Fibroblast of peridontal ligament (primary cell): ENCODE measurements around the gene LRRC45.
A peak's percentile ranks its signal among the peaks of the same experiment; 100 is the strongest.

Source experiments
- DNase-seq: peaks from one replicate; pipeline ENCODE4 v3.0.0-alpha.2; 2010; ENCODE audit errors: extremely low read depth

Gene LRRC45

GRCh38 chr17:82018989-82019689 is 4.0 kb upstream of the LRRC45 start:
- DNase-seq, result no peak

- DNase-seq, result no peak
Observed at GRCh38 chr17:82019690-82020571, 3.2 kb upstream of the LRRC45 start.

- no peak for DNase-seq
Observed at GRCh38 chr17:82020572-82021106, 2.5 kb upstream of the LRRC45 start.

GRCh38 chr17:82021107-82021899 is 1.8 kb upstream of the LRRC45 start:
- DNase-seq, result peak; percentile 75

- DNase-seq, result no peak
Observed at GRCh38 chr17:82021900-82022309, 1.2 kb upstream of the LRRC45 start.

- DNase-seq, result no peak
Observed at GRCh38 chr17:82022310-82022980, 660 bp upstream of the LRRC45 start, which contains the start of gene CENPX. CENPX (minus strand) TSS chr17:82022878; CDS start chr17:82022861, 17 bp downstream.

- no peak for DNase-seq
Observed at GRCh38 chr17:82023447-82024241, 539 bp downstream of the LRRC45 start.

GRCh38 chr17:82024859-82025258 is 1.8 kb downstream of the LRRC45 start:
- no peak for DNase-seq

- DNase-seq, result no peak
Observed at GRCh38 chr17:82025401-82026107, 2.4 kb downstream of the LRRC45 start.

GRCh38 chr17:82028246-82028645 is 5.1 kb downstream of the LRRC45 start:
- no peak for DNase-seq

- DNase-seq, result no peak
Observed at GRCh38 chr17:82028966-82029365, 5.9 kb downstream of the LRRC45 start.

- DNase-seq, result no peak
Observed at GRCh38 chr17:82029391-82029790, 6.3 kb downstream of the LRRC45 start.

- no peak for DNase-seq
Observed at GRCh38 chr17:82029990-82030469, 6.9 kb downstream of the LRRC45 start.

- peak; percentile 75 for DNase-seq
Observed at GRCh38 chr17:82030470-82031302, 7.6 kb downstream of the LRRC45 start.

- DNase-seq, result no peak
Observed at GRCh38 chr17:82031303-82031884, 8.3 kb downstream of the LRRC45 start, which contains the start of gene RAC3. RAC3 (plus strand) TSS chr17:82031678; CDS start chr17:82031762, 84 bp downstream.

- no peak for DNase-seq
Observed at GRCh38 chr17:82031885-82032627, 9.0 kb downstream of the LRRC45 start.

- DNase-seq, result no peak
Observed at GRCh38 chr17:82033359-82034085, 10.4 kb downstream of the LRRC45 start.
